Body of pancreas (tissue), 4 donors: Measurements from ENCODE around the gene ANKRD13D.

Source experiments
- POLR2A ChIP-seq, 3 donors: fragments of 450-650 bp; IDR thresholded peaks; one replicate each; pipeline ENCODE4 v1.6.1; 2016; ENCODE audit warnings: antibody characterized with exemption in 3 of 3, mild to moderate bottlenecking in 2 of 3
- TF ChIP-seq, protein P1 (sequence below), 7 experiments: fragments of 450-650 bp in 4 of 7; fragments of 200-600 bp in 3 of 7; sonication (generic) in 3 of 7; IDR thresholded peaks; one replicate each; pipeline ENCODE4 v1.5.1; 2016 to 2019; ENCODE audit warnings: antibody characterized with exemption in 7 of 7

DNA sequence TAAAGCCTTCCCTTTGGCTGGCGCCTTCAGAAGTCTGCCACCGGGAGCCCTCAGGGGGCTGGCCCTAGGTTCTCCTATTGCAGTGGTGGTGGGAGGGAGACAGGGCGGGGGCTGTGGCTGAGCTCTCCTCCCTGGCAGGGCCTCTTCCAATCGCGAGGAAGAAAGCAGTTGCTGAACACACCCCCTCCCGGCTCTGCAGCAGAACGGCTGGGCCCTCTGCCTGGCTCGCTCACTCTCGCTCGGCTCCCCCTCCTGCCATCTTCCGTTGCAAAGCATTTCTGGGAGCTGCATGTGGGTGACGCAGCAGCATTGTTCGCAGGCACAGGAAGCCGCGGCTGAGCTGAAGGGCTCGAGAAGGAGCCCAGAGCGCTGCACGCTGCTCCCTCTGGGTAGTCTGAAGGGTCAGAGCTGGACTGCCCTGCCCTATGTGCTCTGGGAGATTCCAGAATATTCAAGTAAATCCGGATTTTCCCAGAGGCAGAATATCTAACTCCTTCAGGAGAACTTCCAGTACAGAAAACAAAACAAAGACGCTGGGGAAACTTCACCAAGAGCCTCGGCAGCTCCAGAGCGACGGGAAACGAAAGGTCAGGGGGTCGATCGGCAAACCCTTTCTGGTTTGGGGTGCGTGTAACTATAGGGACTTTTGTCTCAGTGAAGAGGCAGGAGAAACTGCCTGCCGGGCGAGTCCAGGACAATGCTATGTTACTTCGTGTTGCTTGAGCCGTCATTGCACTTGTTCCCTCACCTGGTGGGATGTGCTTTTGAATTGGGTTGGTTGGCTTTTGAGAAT is 49.1 kb upstream of the ANKRD13D start:
- TF ChIP-seq, protein P1, sequence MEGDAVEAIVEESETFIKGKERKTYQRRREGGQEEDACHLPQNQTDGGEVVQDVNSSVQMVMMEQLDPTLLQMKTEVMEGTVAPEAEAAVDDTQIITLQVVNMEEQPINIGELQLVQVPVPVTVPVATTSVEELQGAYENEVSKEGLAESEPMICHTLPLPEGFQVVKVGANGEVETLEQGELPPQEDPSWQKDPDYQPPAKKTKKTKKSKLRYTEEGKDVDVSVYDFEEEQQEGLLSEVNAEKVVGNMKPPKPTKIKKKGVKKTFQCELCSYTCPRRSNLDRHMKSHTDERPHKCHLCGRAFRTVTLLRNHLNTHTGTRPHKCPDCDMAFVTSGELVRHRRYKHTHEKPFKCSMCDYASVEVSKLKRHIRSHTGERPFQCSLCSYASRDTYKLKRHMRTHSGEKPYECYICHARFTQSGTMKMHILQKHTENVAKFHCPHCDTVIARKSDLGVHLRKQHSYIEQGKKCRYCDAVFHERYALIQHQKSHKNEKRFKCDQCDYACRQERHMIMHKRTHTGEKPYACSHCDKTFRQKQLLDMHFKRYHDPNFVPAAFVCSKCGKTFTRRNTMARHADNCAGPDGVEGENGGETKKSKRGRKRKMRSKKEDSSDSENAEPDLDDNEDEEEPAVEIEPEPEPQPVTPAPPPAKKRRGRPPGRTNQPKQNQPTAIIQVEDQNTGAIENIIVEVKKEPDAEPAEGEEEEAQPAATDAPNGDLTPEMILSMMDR (IDR thresholded peaks at IDR 0.05) = peak in 3 of 7 experiments; percentile 12 to 41 (median 33)
- peak; percentile 88 to 97 (median 96) for TF ChIP-seq POLR2A (IDR thresholded peaks at IDR 0.05)
